Transverse colon (tissue), 4 donors: ENCODE results near the gene PLAU.

Experiments
- CTCF ChIP-seq, 5 experiments: fragments of 200-600 bp in 3 of 5; fragments of 450-650 bp in 2 of 5; sonication (generic) in 3 of 5; IDR thresholded peaks; 1 replicate in 2 of 5; 2 replicates in 3 of 5; pipeline ENCODE4 v1.5.1; 2016 to 2017; ENCODE audit warnings: antibody characterized with exemption in 5 of 5, inconsistent platforms in 3 of 5, mild to moderate bottlenecking in 2 of 5, moderate library complexity in 1 of 5
- EP300 ChIP-seq: sonication (generic); formaldehyde crosslinking; IDR thresholded peaks from one replicate; pipeline ENCODE4 v1.6.1; 2017; ENCODE audit warnings: antibody characterized with exemption, low read depth
- POLR2A ChIP-seq: fragments of 450-650 bp; IDR thresholded peaks from one replicate; pipeline ENCODE4 v1.6.1; 2016; ENCODE audit warnings: antibody characterized with exemption, mild to moderate bottlenecking, moderate library complexity
- POLR2AphosphoS5 ChIP-seq, 3 donors: sonication (generic); formaldehyde crosslinking; IDR thresholded peaks; one replicate each; pipeline ENCODE4 v1.6.1; 2016; ENCODE audit warnings: antibody characterized with exemption in 3 of 3

GRCh38 chr10:73915206-73915851, 4.4 kb downstream of the PLAU start:
- no peak for TF ChIP-seq CTCF (IDR thresholded peaks at IDR 0.05)
- TF ChIP-seq POLR2A = no peak
- TF ChIP-seq EP300 = no peak
- no peak for TF ChIP-seq POLR2AphosphoS5 (IDR thresholded peaks at IDR 0.05)
